Neural crest cell (in vitro differentiated cells): ENCODE results near the gene KHNYN. TPM values are rescaled to one million over a fixed set of nuclear protein-coding genes. Genes with fewer than 3 reads are reported as not detected.

Source experiments
- DNase-seq: peaks from one replicate; pipeline ENCODE4 v3.0.0; 2021; ENCODE audit warnings: low read depth, mixed read lengths, low spot score
- H3K27ac Mint-ChIP-seq: one replicate; pipeline ENCODE4 v1.8.0; 2021; ENCODE audit warnings: mild to moderate bottlenecking, mixed read lengths; ENCODE audit not compliant: unreplicated experiment
- H3K27me3 Mint-ChIP-seq: 2 replicates; pipeline ENCODE4 v1.8.0; 2021; ENCODE audit warnings: low read depth, mild to moderate bottlenecking, mixed read lengths
- H3K36me3 Mint-ChIP-seq: 2 replicates; pipeline ENCODE4 v1.8.0; 2021; ENCODE audit warnings: low read depth, mild to moderate bottlenecking, mixed read lengths
- H3K4me1 Mint-ChIP-seq: 2 replicates; pipeline ENCODE4 v1.8.0; 2021; ENCODE audit warnings: mixed read lengths
- H3K4me3 Mint-ChIP-seq: one replicate; pipeline ENCODE4 v1.8.0; 2021; ENCODE audit warnings: mild to moderate bottlenecking, mixed read lengths
- H3K9me3 Mint-ChIP-seq: 2 replicates; pipeline ENCODE4 v1.8.0; 2021; ENCODE audit warnings: mixed read lengths
- total RNA-seq: library from RNA; stranded (reverse); gene quantifications from 2 replicates; pipeline ENCODE4 v1.2.1, GENCODE V29; 2021
- TF ChIP-seq, protein P1 (sequence below): fragments of 200-600 bp; sonication (generic); conservative IDR thresholded peaks from 2 replicates; pipeline ENCODE4 v1.5.0; 2021; ENCODE audit warnings: antibody characterized with exemption, mild to moderate bottlenecking

Gene KHNYN
- total RNA-seq, 1 donor from 2014 or later = 49.3 TPM

DNA sequence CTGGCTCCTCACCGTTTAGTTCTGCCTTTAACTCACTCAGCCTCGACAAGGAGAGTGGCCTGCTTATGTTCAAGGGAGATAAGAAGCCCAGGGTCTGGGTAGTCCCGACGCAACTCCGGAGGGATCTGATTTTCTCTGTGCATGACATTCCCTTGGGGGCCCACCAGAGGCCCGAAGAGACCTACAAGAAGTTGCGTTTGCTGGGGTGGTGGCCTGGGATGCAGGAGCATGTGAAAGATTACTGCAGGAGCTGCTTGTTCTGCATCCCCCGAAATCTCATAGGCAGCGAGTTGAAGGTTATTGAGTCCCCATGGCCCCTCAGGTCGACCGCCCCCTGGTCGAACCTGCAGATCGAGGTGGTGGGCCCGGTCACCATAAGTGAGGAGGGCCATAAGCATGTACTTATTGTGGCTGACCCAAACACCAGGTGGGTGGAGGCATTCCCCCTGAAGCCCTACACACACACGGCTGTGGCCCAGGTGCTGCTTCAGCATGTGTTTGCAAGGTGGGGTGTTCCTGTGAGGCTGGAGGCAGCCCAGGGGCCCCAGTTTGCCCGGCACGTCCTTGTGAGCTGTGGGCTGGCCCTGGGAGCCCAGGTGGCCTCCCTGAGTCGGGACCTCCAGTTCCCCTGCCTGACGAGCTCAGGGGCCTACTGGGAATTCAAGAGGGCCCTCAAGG, 13.4 kb upstream of the KHNYN start:
- Mint-ChIP-seq H3K27me3 (peaks cover 9% of the 10 kb centered on the region), H3K27ac (no peak overlapping the region), H3K36me3 (no peaks in the 10 kb centered on the region), H3K9me3 (no peaks in the 10 kb centered on the region), H3K4me1 (no peaks in the 10 kb centered on the region), H3K4me3 (no peak overlapping the region)
- DNase-seq = no peak
- TF ChIP-seq, protein P1, sequence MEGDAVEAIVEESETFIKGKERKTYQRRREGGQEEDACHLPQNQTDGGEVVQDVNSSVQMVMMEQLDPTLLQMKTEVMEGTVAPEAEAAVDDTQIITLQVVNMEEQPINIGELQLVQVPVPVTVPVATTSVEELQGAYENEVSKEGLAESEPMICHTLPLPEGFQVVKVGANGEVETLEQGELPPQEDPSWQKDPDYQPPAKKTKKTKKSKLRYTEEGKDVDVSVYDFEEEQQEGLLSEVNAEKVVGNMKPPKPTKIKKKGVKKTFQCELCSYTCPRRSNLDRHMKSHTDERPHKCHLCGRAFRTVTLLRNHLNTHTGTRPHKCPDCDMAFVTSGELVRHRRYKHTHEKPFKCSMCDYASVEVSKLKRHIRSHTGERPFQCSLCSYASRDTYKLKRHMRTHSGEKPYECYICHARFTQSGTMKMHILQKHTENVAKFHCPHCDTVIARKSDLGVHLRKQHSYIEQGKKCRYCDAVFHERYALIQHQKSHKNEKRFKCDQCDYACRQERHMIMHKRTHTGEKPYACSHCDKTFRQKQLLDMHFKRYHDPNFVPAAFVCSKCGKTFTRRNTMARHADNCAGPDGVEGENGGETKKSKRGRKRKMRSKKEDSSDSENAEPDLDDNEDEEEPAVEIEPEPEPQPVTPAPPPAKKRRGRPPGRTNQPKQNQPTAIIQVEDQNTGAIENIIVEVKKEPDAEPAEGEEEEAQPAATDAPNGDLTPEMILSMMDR = no peak

DNA sequence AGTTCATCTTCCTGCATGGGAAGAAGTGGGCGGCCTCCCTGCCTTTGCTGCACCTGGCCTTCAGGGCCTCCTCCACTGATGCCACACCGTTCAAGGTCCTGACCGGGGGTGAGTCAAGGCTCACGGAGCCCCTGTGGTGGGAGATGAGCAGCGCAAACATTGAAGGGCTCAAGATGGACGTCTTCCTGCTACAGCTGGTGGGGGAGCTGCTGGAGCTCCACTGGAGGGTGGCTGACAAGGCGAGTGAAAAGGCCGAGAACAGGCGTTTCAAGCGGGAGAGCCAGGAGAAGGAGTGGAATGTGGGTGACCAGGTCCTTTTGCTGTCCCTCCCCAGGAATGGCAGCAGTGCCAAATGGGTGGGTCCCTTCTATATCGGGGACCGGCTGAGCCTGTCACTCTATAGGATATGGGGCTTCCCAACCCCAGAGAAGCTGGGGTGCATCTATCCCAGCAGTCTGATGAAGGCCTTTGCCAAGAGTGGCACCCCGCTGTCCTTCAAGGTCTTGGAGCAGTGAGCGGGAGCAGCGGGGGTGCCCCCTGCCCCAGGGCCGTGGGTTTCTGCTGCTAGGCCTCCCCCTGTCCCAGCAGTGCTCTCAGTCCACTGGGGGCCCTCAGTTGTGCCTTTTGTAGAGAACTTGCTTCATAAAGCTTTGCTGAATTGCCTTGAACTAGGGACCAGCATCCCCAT, 12.7 kb upstream of the KHNYN start:
- Mint-ChIP-seq H3K9me3 (no peaks in the 10 kb centered on the region), H3K4me1 (no peaks in the 10 kb centered on the region), H3K27me3 (peaks cover 9% of the 10 kb centered on the region), H3K36me3 (no peaks in the 10 kb centered on the region), H3K27ac (no peak overlapping the region), H3K4me3 (no peak overlapping the region)
- no peak for DNase-seq
- TF ChIP-seq, protein P1 = no peak

DNA sequence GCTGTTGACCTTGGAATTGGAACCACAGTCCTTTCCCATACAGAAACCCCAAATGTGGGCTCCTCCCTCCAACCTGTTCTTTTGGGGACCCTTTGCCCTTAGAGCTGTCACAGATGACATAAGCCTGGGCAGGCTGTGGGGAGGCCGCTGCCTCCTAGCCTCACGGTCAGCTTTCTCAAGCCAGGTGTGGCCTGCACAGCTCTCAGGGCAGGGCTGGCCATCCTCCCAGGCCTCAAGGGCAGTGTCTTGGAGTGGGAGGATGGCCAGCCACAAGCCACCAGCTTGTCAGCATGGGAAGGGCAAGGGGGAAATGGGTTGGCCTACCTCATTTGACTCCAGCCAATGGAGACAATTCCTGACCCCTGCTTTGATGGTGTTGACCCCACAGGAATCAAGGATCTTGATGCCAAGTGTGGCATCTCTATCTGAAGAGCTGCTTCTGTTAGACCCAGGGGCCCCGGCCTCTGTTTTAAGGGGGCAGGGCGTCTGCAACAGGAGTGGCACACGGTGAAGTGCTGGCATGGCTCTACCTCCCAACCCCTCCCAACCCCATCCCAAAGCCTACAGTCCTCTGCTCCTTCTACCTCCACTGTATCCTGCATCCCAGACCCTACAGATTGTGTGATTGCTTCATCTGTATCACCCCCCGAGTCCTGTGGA, 11.8 kb upstream of the KHNYN start:
- no peak overlapping the region for H3K27ac Mint-ChIP-seq
- H3K27me3 Mint-ChIP-seq = peaks cover 9% of the 10 kb centered on the region
- no peaks in the 10 kb centered on the region for H3K36me3 Mint-ChIP-seq
- no peak for DNase-seq
- no peaks in the 10 kb centered on the region for H3K4me1 Mint-ChIP-seq
- H3K9me3 Mint-ChIP-seq = no peaks in the 10 kb centered on the region
- TF ChIP-seq, protein P1 = no peak
- no peak overlapping the region for H3K4me3 Mint-ChIP-seq

DNA sequence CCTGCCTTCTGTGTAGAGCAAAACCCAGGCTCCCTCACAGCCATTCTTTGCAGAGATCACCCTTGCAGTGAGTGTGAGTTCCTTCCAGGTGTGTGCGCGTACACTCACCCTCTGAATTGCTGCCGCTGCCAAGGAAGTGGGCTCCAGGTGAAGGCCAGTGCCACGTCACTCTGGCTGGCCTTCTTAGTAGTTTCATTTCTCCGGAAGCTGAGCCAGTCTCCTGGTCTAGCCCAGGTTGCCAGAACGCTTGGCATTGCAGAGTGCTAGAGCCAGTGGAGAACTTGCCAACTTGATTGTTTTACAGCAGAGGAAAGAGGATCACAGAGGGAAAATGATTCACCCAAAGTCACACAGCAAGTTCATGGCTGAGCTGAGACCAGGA, 11.3 kb upstream of the KHNYN start:
- Mint-ChIP-seq H3K4me1 (no peaks in the 10 kb centered on the region), H3K9me3 (no peaks in the 10 kb centered on the region), H3K4me3 (no peak overlapping the region), H3K27me3 (peaks cover 9% of the 10 kb centered on the region), H3K36me3 (no peaks in the 10 kb centered on the region), H3K27ac (no peak overlapping the region)
- TF ChIP-seq, protein P1 = no peak
- no peak for DNase-seq

DNA sequence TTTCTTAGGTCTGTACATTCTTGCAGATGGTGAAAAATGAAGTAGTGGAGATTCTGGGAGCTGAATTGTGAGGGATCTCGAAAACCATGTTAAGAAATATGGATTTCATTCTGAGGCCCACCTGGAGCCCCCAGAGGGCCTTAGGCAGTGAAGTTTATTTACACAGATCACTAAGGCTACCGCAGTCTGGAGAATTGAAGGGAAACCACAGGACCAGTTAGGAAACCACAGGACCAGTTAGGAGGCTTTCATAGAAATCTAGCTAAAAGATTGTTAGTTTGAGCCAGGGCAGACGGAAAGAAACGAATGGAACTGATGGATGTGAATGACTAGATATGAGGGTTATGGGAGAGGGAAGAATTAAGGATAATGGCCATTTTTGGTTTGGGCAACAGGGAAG, 7.5 kb upstream of the KHNYN start:
- H3K4me1 Mint-ChIP-seq = no peaks in the 10 kb centered on the region
- no peak overlapping the region for H3K4me3 Mint-ChIP-seq
- TF ChIP-seq, protein P1 = no peak
- no peaks in the 10 kb centered on the region for H3K9me3 Mint-ChIP-seq
- no peaks in the 10 kb centered on the region for H3K36me3 Mint-ChIP-seq
- H3K27ac Mint-ChIP-seq = no peak overlapping the region
- no peak for DNase-seq
- peaks cover 16% of the 10 kb centered on the region for H3K27me3 Mint-ChIP-seq
